CD4-positive, alpha-beta T cell treated with Interleukin-15 for 1 hour (primary cell): ENCODE measurements around the gene TAF6L.
"Not testable (repeated sequence)": the region's sequence is repeated elsewhere in the genome, so short reads cannot be mapped to it uniquely, and the experiment has no call there.

Experiments
- DNase-seq: peaks from one replicate; pipeline ENCODE4 v3.0.0-alpha.2; 2020

Gene TAF6L

DNA sequence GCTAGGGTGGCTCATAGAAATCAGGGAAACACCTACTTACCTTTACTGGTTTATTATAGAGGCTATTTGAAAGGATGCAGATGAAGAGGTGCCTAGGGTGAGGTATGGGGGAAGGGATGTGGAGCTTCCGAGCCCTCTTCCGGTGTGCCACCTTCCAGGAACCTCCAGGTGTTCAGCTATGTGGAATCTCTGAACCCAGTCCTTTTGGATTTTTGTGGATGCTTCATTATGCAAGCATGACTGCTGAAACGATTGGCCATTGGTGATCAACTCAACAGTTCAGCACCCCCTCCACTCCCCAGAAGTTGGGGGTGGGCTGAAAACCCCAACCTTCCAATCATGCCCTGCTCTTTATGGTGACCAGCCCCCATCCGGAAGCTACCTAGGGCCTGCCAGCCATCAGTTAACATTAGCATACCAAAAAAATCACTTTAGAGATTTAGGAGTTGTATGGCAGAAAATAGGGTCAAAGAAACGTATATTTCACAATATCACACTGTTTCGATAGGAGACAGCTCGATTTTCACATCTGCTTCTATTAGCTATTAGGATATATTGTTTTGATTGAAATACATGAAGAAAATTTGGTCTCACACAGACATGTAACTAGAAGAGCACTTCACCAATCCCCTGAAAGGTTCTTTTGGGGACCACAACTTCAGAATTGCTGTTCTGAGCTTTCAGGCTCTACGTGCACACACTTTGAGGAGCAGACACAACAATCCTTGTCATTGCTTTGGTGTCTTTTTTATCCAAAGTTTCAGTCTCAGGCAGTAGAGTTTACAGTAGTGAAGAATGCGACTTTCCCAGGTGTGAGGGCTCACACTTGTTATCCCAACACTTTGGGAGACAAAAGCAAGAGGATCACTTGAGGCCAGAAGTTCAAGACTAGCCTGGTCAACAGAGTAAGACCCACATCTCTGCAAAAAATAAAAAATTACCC lies 13.1 kb upstream of the TAF6L start:
- DNase-seq, result no peak

DNA sequence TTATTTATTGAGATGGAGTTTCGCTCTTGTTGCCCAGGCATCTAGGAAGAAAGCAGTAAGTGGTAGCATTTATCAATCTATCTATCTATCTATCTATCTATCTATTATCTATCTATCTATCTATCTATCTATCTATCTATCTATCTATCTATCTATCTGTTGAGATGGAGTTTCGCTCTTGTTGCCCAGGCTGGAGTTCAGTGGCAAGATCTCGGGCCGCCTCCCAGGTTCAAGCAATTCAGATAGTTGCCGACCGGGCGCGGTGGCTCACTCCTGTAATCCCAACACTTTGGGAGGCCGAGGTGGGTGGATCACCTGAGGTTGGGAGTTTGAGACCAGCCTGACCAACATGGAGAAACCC lies 10.3 kb upstream of the TAF6L start:
- not testable (repeated sequence) for DNase-seq

DNA sequence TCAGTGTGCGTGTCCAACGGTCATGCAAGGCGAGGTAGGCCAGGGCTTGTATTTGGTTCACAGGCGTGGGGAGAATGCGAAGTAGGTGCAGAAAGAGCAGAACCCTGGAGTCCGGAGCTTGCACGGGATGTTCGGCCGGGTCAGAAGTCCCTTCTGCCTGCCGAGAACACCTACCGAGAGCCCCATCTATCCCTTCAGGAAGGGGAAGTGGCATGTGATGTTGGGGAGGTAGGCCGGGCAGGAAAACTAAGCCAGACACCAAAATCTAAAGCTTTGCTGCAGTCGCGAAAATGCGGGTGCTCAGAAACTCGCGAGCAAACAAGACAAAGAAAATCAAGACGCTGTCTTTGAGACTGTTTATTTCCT lies 435 bp upstream of the TAF6L start:
- DNase-seq, result no peak

DNA sequence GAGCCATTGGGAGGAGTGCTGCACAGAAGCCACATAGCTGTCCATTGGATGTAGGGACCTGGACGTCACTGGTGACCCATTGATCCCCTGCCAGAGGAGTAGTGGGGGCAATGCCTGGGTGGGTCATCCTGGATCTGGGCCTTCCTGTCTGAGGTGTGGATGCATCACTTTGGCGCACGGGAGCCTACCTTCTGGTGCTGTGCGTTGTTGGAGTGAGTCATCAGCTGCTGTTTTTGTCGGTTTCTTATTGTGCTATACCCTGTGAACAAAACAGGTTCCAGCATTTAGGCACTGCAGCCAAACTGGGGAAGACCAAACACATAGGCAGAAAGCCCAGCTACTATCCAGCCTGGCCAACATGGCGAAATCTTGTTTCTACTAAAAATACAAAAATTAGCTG lies 3.2 kb downstream of the TAF6L start:
- DNase-seq, result no peak

DNA sequence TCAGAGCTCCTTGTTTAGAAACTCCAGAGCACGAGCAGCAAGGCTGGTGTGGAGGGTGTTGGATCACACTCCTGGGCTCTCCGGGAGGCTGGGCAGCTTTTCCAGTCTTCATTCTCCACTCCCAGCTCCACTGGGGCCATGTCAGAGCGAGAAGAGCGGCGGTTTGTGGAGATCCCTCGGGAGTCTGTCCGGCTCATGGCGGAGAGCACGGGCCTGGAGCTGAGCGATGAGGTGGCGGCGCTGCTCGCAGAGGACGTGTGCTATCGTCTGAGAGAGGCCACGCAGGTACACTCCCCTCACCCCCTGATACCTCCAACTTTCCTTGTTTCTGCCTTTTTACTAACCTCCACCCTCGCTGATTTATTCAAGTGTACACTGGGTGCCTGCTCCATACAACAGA lies 4.5 kb downstream of the TAF6L start:
- no peak for DNase-seq

DNA sequence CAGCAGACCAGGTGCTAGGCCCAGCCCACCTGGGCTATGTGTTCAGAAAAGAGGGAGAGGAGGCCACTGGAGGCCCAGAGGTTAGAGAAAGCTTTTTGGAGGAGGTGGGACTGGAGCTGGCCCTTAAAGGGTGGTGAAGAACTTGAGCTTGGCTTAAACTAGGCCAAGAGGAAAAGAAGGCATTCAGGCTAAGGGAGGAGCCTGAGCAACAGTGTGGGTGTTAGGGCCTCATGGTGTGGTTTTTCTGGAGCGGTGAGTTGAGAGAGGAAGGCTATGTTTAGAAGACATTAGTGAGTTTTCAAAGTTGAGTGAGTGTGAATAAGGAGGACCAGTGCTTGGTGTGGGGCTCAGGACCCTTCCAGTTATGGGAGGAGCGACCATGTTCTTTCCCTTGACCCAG lies 6.2 kb downstream of the TAF6L start:
- no peak for DNase-seq

DNA sequence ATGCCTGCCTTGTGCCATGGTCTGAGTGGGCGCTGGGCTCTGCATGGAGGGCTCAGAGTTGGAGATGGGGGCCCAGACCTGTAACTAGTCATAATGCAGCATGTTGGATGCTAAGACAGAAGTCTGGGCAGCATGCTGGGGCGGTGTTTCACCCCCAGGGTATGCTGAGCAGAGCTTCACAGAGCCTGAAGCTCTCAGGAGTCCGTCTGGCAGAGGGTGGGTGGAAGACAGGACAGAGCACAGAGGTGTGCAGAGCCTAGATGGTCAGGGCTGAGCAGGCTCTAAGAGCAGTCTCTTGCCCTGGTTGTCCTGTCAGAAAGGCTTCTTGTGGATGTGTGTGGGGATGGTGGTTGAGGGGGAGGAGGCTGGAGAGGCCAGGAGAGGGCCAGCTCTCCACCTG lies 7.2 kb downstream of the TAF6L start:
- DNase-seq, result no peak

DNA sequence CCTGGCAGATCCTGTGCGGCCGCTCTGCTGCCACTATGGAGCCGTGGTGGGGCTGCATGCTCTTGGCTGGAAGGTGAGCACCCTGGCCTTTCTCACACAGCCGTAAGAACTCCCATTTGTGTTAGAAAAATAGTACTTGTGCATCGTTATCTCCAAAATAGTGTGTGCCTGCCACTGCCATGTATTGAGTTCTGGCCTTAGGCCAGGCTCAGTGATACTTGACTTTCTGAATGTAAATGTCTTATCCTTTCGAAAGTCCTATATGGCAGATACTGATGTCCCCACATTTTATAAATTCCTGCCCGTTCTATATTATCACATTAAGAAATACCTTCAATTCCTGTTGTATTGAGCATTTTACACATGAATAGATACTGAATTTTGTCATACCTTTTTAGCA lies 11.6 kb downstream of the TAF6L start:
- no peak for DNase-seq

DNA sequence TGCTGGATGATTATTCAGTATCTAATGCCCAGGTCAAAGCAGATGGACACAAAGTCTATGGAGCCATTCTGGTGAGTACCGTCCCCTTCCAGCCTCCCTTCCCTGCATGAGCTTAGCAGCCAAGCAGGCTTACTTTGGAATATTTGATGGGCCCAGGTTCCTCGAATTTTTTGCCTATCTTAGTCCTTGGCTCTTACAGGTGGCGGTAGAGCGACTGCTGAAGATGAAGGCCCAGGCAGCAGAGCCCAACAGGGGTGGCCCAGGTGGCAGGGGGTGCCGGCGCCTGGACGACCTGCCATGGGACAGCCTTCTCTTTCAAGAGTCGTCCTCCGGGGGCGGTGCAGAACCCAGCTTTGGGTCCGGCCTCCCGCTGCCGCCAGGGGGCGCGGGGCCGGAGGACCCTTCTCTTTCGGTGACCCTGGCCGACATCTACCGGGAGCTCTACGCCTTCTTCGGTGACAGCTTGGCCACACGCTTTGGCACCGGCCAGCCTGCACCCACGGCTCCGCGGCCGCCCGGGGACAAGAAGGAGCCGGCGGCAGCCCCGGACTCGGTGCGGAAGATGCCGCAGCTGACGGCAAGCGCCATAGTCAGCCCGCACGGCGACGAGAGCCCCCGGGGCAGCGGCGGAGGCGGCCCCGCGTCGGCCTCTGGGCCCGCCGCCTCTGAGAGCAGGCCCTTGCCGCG lies 15.3 kb downstream of the TAF6L start:
- peak; percentile 88 for DNase-seq

DNA sequence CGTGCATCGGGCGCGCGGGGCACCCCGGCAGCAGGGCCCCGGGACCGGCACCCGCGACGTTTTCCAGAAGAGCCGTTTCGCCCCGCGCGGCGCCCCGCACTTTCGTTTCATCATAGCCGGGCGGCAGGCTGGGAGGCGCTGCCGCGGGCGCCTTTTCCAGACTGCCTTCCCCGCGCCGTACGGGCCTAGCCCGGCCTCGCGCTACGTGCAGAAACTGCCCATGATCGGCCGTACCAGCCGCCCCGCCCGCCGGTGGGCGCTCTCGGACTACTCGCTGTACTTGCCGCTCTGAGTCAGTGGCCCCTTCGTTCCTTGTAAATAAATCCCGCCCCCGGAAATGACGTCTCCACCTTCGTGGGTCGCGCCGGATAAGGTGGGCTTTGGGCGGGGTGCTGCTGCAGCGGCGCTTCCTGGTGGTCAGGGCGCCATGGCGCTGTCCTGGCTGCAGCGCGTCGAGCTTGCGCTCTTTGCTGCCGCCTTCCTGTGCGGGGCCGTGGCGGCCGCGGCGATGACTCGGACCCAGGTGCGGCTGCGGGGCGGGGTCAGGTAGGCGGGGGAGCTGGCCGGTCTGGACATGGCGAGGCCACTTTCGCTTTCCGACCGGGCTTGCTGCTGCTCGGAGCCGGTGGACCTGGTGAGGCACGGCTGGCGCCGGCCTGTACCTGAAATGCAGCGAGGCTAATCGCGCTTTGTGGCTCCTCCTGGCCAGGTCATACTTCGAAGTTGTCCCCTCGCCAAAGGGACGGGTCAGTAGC lies 16.0 kb downstream of the TAF6L start, which contains the start of gene TMEM179B:
Gene TMEM179B (plus strand): TSS at position 398 of the 755 bp plus-strand sequence. CDS start 30 bp downstream, at position 428.
- peak; percentile 97 for DNase-seq

DNA sequence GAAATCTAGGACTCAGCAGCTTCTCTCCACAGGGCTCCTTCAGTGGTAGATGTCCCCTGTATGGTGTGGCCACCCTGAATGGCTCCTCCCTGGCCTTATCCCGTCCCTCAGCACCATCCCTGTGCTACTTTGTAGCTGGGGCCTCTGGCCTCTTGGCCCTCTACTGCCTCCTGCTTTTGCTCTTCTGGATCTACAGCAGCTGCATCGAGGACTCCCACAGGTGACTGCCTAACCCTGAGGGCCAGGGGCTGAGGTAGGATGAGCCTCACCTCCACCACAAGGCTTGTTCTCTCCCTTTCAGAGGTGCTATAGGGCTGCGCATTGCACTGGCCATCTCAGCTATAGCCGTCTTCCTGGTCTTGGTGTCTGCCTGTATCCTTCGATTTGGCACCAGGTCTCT lies 17.8 kb downstream of the TAF6L start:
- DNase-seq, result no peak

DNA sequence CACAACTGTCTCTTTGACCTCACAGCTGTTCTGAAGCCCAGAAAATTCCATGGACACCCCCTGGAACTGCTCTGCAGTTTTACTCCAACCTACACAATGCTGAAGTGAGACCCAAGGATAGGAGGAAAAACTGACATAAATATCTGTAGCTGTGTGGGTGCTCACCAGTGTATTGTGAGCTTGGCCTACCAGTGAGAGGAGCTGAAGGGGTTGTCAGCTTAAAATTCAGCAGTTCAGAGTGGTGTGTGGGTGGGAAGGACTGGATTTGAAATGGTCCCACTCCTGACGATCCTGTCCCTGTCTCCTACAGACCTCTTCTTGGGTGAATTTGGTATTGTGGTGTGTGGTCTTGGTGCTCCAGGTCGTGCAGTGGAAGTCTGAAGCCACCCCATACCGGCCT lies 18.4 kb downstream of the TAF6L start:
- no peak for DNase-seq

DNA sequence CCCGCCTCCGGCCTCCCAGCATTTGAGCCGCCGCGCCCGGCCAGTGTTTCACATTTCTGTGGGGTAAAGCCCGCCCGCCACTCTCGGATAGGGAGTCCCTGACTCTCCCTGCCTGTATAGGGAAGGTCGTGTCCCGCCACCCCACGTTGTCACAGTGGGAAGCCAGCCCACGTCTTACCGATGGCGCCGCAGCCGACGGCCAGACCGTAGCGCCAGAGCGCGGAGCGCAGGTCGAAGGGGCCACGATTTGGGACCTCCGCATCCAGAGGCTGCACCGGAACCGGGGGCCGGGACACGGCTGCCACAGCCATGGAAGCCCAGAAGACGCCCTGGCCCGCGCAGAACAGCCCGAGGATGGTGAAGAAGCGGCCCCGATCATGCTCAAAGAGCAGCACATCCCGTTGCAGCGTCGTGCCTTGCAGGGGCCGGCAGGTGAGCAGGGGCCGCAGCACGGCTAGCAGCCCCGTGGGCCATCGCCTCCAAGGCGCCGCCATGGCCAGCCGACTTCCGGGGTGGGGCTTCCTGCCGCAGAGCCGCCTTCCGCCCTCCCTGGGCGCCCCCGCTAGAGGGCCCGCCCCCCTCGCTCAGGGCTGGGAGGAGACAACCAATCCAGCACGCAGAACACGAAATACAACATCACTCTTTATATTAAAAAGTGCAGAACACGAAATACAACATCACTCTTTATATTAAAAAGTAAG lies 20.5 kb downstream of the TAF6L start, which contains the start of gene TMEM223:
Gene TMEM223 (minus strand): TSS at position 506 of the 701 bp plus-strand sequence. CDS start 12 bp downstream, at position 494.
- peak; percentile 87 for DNase-seq

DNA sequence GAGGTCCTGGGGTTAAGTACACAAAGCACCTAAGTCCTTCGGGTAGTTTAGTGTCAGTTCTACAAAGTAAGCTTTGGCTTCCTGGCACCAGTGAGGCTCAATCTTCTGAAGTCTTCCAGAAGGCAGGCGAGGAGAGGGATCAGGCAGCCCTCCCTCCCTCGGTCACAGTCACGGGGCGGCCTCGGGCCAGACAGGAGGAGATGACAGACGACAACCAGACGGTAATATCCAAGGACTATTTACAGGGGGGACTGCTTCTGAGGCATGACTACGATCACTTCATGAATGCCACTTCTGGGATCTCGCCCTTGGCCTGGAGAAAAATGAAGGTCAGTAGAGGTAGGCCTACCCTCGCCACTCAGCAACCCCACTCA lies 21.0 kb downstream of the TAF6L start:
- no peak for DNase-seq

DNA sequence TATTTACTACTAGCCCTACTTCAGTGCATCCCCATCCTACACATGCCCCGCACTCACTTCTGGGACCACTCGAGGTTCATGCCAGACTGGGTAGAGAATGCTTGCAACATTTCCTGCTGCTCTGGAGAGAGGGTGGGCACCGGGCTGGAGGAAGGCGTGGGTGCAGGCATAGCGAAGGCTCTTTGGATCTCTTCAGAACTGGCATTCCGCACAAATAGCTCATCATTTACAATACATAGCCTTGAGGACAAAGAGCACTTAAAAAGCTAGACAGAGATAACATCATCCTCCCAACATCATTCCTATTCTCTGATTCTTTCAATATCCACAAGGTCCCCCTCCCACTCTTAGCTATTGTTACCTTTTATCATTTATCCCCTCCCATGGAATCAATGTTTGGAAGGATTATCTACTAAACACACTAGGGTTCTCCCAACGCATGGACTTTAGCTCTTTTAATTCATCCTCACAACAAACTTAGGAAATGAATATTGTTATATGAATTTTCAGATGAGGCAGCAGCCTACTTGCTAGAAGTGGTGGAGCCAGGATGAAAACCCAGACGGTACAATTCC lies 23.1 kb downstream of the TAF6L start:
- DNase-seq, result no peak

DNA sequence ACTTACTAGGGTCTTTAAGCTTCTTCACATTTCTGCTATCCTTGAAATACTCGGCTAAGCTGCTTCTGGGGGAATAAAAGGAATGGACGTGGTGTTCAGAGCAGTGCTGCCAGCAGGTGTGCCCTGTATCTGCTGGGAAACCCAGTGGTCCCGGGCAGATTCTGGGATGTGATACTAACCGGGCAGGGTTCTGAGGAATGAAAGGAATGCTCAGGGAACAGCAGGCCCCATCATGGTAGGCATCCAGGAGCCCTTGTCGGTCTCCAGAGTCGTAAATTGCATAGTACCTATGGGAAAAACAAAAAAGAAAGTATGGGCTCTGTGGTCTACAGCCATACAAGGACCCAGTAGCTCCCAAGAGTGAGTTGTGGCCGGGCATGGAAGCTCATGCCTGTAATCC lies 25.1 kb downstream of the TAF6L start:
- no peak for DNase-seq

DNA sequence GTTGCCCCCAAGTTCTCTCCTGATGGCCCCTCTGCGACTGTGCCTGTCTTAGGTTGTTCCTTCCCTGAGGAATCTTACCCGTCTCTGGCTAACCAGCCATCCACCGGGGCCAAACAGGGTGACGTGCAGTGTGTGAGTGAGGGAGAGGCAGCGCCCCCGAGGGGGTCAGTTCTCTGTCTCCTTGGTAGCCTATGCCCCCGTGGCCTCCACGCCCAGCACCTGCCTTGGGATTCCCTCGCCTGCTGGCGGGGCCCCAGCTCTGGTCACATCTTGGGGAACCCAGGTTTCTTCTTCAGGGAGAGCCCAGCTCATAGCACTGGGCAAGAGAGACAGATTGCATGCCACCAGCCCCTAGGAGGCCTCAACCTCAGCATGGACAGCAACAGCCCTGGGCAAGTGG lies 28.3 kb downstream of the TAF6L start:
- DNase-seq, result no peak

DNA sequence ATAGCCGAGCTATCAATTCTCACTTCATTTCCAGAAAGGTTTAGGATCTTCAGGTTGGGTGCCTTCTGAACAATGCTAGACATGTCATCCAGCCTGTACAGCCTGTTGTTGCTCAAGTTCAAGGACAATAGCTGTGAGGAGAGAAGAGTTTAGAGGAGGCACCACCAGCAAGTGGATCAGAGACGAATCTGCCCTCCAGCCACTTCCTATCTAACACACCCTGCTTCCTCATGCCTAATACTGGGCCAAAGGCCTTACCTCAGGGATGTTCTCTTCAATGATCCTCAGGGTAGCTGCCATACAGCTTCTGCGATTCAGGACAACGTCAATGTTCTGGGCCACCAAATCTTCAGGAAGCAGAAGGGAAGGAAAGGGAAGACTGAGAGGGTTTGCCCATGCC lies 29.9 kb downstream of the TAF6L start:
- no peak for DNase-seq

DNA sequence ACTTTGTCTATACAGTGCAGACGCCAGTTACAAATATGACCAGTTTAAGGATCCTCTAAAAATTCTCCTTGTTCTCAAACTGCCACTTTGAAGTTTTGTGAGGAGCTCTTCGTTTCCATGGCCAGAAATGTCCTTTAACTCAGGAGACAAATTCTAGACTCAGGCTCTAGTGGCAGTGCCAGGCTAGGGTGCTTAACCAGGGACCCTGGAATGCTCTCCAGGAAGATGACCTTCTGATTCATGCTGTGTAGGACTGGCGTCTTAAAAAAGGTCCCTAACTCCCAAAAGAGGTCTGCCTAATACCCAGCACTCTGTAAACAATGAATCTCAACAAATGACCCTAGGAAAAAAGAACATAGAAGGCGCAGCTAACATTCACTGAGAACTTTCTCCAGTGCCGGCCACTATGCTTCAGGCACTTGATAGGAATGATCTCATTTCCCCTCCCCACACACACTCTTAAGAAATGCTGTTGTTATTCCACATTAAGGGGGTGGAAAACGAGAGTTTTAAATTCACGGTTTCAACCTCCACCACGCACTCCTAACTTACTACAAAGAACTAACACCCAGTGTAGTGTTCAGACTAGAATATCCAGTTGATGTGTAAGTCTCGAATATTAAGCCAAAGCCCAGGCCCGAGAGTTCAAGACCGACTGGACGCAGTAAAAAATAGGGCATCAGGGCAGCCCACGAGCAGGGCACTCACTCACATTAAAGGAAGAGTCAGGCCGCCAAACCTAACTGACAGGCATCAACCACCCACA lies 33.3 kb downstream of the TAF6L start:
- no peak for DNase-seq

DNA sequence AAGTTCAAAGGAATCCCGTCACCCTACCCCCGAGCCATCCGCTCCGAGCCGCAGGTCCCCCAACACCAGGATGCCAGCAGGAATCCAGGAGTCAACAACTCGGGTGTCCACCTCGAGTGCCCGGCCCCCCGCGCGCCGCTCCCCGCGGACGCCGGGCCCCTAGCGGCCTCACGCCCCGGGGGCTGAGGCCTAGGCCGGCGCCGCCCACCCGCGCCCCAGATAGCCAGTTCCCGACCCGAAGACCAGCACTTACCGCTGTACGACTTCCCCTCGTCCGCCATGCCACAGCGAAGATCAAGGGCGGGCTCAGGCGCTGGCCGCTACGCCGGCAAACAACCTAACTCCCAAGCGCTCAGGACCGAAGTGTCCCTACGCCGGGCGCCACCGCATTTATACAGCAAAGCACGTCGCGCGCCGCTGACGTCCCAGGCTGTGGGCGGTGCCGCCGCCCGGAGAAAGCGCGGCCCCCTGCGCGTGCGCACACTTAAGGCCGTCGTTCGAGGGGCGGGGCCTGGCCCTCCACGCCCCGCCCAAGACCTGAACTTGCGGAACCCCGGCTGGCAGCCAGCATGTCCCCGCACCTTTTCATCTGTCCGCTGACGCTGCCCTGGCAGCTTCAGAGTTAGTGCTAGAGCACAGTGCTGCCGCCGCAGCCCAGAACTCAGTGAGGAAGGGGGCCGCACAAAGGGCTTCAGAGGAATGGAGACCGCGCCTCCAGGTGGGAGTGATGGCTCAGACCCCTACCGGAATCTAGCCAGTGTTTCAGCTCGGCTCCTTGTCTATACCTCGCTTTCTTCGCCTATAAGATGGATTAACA lies 34.1 kb downstream of the TAF6L start, which contains the start of gene NXF1:
Gene NXF1 (minus strand): TSS at position 365 of the 817 bp plus-strand sequence. CDS start 84 bp downstream, at position 281.
- peak; percentile 94 for DNase-seq
